Measurements from ENCODE around the gene BPIFB2.

Gene BPIFB2

GRCh38 chr20:33022694-33023438 is 15.4 kb downstream of the BPIFB2 start:
- DNase-seq (ENCODE audit: low read depth in 2 of 2), result no peak

- DNase-seq (ENCODE audit: low read depth in 2 of 2), result no peak
Observed at GRCh38 chr20:33023439-33024242, 16.1 kb downstream of the BPIFB2 start.

GRCh38 chr20:33024243-33024560 is 16.7 kb downstream of the BPIFB2 start:
- DNase-seq (ENCODE audit: low read depth in 2 of 2), result no peak

GRCh38 chr20:33024609-33025317 is 17.3 kb downstream of the BPIFB2 start:
- DNase-seq (ENCODE audit: low read depth in 2 of 2), result no peak

DNA sequence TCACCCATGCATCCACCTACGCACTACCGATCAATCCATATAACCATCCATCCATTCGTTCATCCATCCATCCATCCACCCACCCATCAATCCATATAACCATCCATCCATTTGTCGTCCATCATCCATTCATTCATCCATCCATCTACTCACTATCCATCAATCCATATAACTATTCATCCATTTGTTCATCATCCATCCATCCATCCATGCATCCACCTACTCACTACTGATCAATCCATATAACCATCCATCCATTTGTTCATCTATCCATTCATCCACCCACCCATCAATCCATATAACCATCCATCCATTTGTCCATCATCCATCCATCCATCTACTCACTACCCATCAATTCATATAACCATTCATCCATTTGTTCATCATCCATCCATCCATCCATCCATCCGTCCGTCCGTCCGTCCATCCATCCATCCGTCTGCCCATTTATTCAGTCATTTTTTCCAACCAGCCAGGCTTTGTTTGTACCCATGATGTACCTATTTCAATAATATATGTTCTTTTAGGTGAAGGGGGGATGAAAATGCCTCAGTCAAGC is 17.9 kb downstream of the BPIFB2 start:
- no peak for DNase-seq (ENCODE audit: low read depth in 2 of 2)

- no peak for DNase-seq (ENCODE audit: low read depth in 2 of 2)
Observed at GRCh38 chr20:33026072-33026778, 18.7 kb downstream of the BPIFB2 start.

DNA sequence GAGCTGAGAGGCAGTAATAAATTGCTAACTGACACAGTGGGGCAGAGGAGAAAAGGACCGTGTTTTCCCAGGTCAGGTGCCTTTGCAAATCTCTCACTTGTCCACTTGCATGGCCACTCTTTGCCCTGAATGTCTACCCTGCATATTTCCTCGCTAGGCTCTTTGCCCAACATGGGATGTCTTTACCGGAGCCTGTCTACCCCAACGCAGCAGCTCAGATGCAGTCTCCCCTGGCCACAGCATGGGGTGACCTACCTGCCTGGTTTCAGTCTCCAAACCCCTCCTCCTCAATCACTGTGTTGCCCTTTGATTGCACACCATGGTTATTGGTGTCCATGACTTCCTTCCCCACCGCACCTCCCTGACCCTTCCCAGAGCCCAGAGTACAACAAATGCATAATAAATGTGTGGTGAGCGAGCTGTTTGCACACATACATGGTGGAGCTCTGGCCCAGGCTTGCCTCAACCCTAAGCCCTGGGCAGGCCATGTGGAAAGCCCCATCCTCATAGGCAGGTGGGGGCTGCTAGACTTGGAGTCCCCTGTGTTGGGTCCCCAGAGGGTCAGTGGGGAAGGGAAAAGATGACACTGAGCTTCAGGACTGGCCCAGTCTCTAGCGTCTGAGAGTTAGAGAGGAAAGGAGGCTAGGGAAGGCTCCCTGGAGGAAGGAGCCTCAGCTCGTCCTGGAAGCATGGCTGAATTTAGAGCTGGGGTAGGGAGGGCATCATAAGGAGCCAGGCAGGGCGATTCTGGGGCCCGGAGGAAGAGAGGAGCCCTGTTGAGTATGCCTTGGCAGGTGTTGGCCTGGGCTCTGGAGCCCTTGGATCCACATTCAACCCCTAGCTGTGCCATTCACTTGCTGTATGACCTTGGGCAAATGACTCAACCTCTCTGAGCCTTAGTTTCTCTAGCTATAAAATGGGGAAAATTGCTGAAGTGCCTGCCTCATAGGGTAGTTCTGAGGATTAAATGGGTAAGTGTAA is 19.6 kb downstream of the BPIFB2 start:
- no peak for DNase-seq (ENCODE audit: low read depth in 2 of 2)

DNA sequence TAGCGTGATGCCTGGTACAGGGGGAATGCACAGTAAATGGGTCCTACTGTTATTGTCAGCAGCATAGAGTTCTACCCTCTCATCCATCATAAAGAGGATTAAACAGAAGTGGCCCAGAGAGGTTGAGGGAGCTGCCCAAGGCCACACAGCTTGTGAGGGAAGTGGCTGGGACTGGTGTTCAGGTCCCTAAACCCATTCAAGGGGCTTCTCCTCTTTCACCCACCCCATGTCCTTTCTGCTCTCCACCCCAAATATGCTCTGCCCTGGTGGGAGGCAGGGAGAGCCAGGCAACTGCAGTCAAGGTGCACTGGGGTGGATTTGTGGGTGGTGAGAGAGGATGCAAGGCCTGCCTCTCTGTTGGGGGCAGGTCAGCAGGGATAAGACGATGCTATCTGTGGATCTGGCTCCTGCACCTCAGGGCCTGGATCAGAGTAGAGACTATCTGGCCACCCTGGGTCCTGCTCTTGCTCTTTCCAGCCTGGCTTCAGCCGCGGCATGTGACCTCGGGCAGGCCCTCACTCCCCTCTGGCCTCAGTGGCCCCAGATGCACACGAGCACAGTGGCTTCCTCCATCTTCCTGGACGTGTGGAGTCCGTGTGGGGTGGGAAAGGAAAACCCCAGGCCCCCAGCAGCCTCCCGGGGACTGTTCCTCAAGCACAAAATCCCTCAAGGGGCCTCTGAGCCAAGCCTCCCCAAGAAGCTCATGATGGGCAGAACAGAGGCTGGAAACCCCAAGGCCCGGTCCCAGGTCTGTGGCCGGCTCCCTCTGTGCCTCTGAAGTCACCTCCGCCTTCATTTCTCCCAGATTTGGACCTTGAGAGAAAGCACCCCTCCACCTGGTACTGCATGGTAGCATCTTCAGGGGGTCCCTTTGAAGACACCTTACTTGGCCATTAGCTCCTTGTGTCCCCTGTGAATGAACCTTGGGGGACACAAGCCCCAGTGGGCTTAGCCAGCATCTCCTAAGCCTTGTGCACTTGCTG is 20.6 kb downstream of the BPIFB2 start:
- DNase-seq (ENCODE audit: low read depth in 2 of 2), result no peak

DNA sequence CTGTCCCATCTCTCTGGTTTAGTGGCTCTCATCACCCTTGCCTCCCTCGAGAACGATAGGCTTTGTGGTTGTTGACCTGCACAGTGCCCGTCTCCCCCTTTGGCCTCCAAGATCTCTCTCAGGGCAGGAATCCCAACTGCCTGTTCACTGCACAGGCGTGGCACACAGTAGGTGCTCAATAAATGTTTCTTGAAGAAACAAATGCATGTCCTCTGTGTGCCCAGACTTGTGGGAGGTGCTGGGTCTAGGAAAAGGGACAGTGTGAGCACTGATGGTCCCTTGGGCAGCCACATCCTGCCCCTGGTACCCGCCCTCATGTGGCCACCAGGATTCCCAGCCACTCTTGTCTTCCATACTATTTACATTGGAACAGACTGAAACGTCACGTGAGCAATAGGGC is 21.4 kb downstream of the BPIFB2 start:
- DNase-seq (ENCODE audit: low read depth in 2 of 2), result no peak

- DNase-seq (ENCODE audit: low read depth in 2 of 2), result no peak
Observed at GRCh38 chr20:33030076-33030475, 22.6 kb downstream of the BPIFB2 start.

DNA sequence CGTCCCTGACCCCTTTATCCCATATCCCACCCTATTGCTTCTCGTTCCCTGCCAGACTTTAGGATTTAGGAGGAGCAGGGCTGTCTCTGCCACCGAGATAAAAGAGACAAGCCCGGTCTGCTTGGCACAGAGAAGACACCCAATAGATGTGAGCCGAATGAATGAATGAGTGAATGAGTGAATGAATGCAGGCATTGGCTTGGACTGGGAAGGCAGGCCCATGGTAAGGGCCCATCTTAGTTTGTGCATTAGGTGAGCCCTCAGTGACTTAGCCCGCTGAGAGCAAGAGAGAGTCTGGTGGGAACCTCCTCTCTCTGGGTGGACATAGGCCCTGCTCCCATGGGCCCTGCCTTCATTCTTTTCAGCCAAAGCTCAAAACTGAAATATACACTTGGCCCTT is 23.1 kb downstream of the BPIFB2 start:
- no peak for DNase-seq (ENCODE audit: low read depth in 2 of 2)

- no peak for DNase-seq (ENCODE audit: low read depth in 2 of 2)
Observed at GRCh38 chr20:33031531-33031930, 24.0 kb downstream of the BPIFB2 start, which contains the start of gene BPIFB6. TSS of gene BPIFB6 (plus strand) at chr20:33031648. CDS start at chr20:33031648, 0 bp downstream.

- no peak for DNase-seq (ENCODE audit: low read depth in 2 of 2)
Observed at GRCh38 chr20:33032555-33032954, 25.1 kb downstream of the BPIFB2 start.

DNA sequence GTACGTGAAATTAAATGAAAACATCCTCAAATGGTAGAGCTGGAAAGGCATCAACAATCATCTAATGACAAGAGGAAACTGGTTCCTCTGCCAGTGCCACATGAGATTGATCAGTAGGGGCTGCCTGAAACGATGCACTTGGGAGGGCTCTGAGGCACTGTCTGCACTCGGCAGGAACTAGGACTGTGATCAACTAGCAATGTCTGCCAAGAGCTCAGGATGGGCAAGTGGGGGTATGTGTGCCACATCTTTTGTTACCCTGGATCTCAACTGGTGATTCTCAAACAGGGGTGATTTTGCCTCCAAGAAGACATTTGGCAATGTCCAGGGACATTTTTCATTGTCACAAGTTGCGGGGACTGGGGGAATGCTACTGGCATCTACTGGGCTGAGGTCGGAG is 25.9 kb downstream of the BPIFB2 start:
- DNase-seq (ENCODE audit: low read depth in 2 of 2), result no peak

- no peak for DNase-seq (ENCODE audit: low read depth in 2 of 2)
Observed at GRCh38 chr20:33034115-33034514, 26.6 kb downstream of the BPIFB2 start.

GRCh38 chr20:33034901-33035492 is 27.5 kb downstream of the BPIFB2 start:
- DNase-seq (ENCODE audit: low read depth in 2 of 2), result no peak

DNA sequence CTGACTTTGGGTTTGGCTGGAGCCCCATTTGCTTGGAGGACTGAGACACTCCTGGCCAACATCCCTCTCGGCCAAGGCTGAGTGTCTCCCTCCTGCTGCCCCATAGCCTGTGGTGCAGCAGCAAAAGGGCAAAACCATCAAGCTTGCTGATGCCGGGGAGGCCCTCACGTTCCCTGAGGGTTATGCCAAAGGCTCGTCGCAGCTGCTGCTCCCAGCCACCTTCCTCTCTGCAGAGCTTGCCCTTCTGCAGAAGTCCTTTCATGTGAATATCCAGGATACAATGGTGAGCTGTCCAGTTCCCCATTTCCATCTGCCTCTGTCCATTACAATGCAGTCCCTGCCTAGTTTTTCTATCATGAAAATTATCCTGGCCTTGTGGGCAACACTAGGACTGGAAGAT is 30.0 kb downstream of the BPIFB2 start:
- DNase-seq (ENCODE audit: low read depth in 2 of 2), result no peak

- no peak for DNase-seq (ENCODE audit: low read depth in 2 of 2)
Observed at GRCh38 chr20:33038243-33038642, 30.7 kb downstream of the BPIFB2 start.

GRCh38 chr20:33042430-33042829 is 34.9 kb downstream of the BPIFB2 start:
- DNase-seq (ENCODE audit: low read depth in 2 of 2), result no peak
